Suprapubic skin (tissue), 4 donors: Measurements from ENCODE around the gene ACE. TPM values are rescaled to one million over a fixed set of nuclear protein-coding genes. Genes with fewer than 3 reads are reported as not detected.
"Not testable (repeated sequence)": the region's sequence is repeated elsewhere in the genome, so short reads cannot be mapped to it uniquely, and the experiment has no call there.

Experiments used
- DNase-seq, 2 donors: peaks; one replicate each; pipeline ENCODE4 v3.0.0-alpha.2; 2019; ENCODE audit warnings: low spot score in 2 of 2
- H3K27ac ChIP-seq: fragments of 200-600 bp; sonication (generic); one replicate; pipeline ENCODE4 v1.5.1; 2019
- H3K27me3 ChIP-seq: fragments of 200-600 bp; sonication (generic); one replicate; pipeline ENCODE4 v1.5.1; 2019
- H3K36me3 ChIP-seq: fragments of 200-600 bp; sonication (generic); one replicate; pipeline ENCODE4 v1.5.1; 2019
- H3K4me1 ChIP-seq: fragments of 200-600 bp; sonication (generic); one replicate; pipeline ENCODE4 v1.5.1; 2019
- H3K4me3 ChIP-seq: fragments of 200-600 bp; sonication (generic); one replicate; pipeline ENCODE4 v1.5.1; 2019; ENCODE audit warnings: mild to moderate bottlenecking
- H3K9me3 ChIP-seq: fragments of 200-600 bp; sonication (generic); one replicate; pipeline ENCODE4 v1.5.1; 2019
- CTCF ChIP-seq, 2 donors: fragments of 200-600 bp in 1 of 2; fragments of 450-650 bp in 1 of 2; sonication (generic) in 1 of 2; IDR thresholded peaks; one replicate each; pipeline ENCODE4 v1.5.1; 2016 to 2019; ENCODE audit warnings: antibody characterized with exemption in 2 of 2, mild to moderate bottlenecking in 1 of 2, moderate library complexity in 1 of 2
- EP300 ChIP-seq: sonication (generic); formaldehyde crosslinking; IDR thresholded peaks from one replicate; pipeline ENCODE4 v1.6.1; 2017; ENCODE audit warnings: antibody characterized with exemption
- POLR2A ChIP-seq, 2 donors: fragments of 450-650 bp; IDR thresholded peaks; one replicate each; pipeline ENCODE4 v1.6.1; 2017; ENCODE audit warnings: antibody characterized with exemption in 2 of 2, mild to moderate bottlenecking in 2 of 2, moderate library complexity in 2 of 2
- POLR2AphosphoS5 ChIP-seq, 3 donors: sonication (generic); formaldehyde crosslinking; IDR thresholded peaks; one replicate each; pipeline ENCODE4 v1.6.1; 2017; ENCODE audit warnings: antibody characterized with exemption in 3 of 3
- WGBS: methylation state at CpG from one replicate; pipeline ENCODE4 v1.1.5; 2018; 5-methylcytosine and 5-hydroxymethylcytosine counted together
- total RNA-seq, 4 donors: library from RNA; depleted of rRNA; stranded (reverse); fragments of >200 nt; gene quantifications; one replicate each; pipeline ENCODE4 v1.1.0, GENCODE V29; 2016

ACE gene
- total RNA-seq, 4 donors from 2014 or later, result 0.79 to 6.3 (median 4.0) TPM

DNA sequence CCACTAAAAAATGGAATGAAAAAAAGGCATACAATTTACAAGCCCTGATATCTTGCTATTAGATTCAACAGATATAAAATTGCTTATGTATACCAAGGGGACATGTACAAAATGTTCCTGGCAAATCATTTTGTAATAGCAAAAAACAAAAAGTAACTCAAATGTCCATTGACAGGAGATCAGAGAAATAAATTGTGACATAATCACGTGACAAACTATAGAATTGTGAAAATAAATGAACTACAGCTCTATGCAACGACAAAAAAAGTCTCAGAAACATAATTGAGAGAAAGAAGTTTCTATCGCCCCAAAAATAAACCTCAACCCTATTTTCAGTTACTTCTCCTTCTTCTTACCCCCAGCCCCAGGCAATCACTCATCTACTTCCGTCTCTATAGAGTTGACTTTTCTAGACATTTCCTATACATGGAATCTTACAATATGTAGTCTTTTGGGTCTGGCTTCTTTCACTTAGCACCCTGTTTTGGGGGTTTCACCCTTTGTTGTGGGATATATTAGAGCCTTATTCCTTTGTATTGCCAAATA, 12.1 kb upstream of the ACE start:
- Histone ChIP-seq H3K9me3 (no peaks in the 10 kb centered on the region), H3K4me1 (peaks cover 12% of the 10 kb centered on the region), H3K27me3 (no peaks in the 10 kb centered on the region), H3K27ac (no peak overlapping the region), H3K36me3 (no peaks in the 10 kb centered on the region), H3K4me3 (no peak overlapping the region)
- WGBS, result 74% methylated on average over 4 of the region's 4 CpGs
- TF ChIP-seq EP300, result no peak
- TF ChIP-seq CTCF (IDR thresholded peaks at IDR 0.05), result no peak
- TF ChIP-seq POLR2A (IDR thresholded peaks at IDR 0.05), result no peak
- no peak for TF ChIP-seq POLR2AphosphoS5 (IDR thresholded peaks at IDR 0.05)
- DNase-seq, result no peak

- not testable (repeated sequence) for H3K4me3 ChIP-seq, H3K27ac ChIP-seq, H3K9me3 ChIP-seq, H3K27me3 ChIP-seq, H3K36me3 ChIP-seq, DNase-seq, H3K4me1 ChIP-seq
- WGBS, result 90% methylated on average over 6 of the region's 6 CpGs
These were observed 8.8 kb upstream of the ACE start for GRCh38 chr17:63468099-63468498.

GRCh38 chr17:63474174-63474573, 2.7 kb upstream of the ACE start:
- Histone ChIP-seq H3K36me3 (no peaks in the 10 kb centered on the region), H3K4me1 (peaks cover 33% of the 10 kb centered on the region), H3K27me3 (peaks cover 22% of the 10 kb centered on the region), H3K27ac (no peak overlapping the region), H3K9me3 (no peaks in the 10 kb centered on the region), H3K4me3 (no peak overlapping the region)
- no peak for DNase-seq
- TF ChIP-seq EP300 (no peak), POLR2AphosphoS5 (IDR thresholded peaks at IDR 0.05) (no peak), CTCF (IDR thresholded peaks at IDR 0.05) (no peak), POLR2A (IDR thresholded peaks at IDR 0.05) (no peak)
- WGBS, result 35% methylated on average over 3 of the region's 3 CpGs

GRCh38 chr17:63474586-63475460, 2.0 kb upstream of the ACE start:
- Histone ChIP-seq H3K27ac (no peak overlapping the region), H3K4me1 (peaks cover 33% of the 10 kb centered on the region), H3K27me3 (peaks cover 22% of the 10 kb centered on the region), H3K9me3 (no peaks in the 10 kb centered on the region), H3K36me3 (no peaks in the 10 kb centered on the region), H3K4me3 (no peak overlapping the region)
- TF ChIP-seq POLR2A (IDR thresholded peaks at IDR 0.05) (no peak), EP300 (no peak), POLR2AphosphoS5 (IDR thresholded peaks at IDR 0.05) (no peak)
- 78% methylated on average over 5 of the region's 10 CpGs for WGBS
- no peak for DNase-seq

- Histone ChIP-seq H3K36me3 (no peaks in the 10 kb centered on the region), H3K4me1 (peaks cover 33% of the 10 kb centered on the region), H3K4me3 (peak overlapping the region; percentile 64), H3K9me3 (no peaks in the 10 kb centered on the region), H3K27ac (no peak overlapping the region), H3K27me3 (peaks cover 22% of the 10 kb centered on the region)
- 84% methylated on average over 20 of the region's 28 CpGs for WGBS
- DNase-seq, result no peak
- no peak for TF ChIP-seq EP300
- TF ChIP-seq POLR2A (IDR thresholded peaks at IDR 0.05), result no peak
- TF ChIP-seq CTCF (IDR thresholded peaks at IDR 0.05), result no peak
- TF ChIP-seq POLR2AphosphoS5 (IDR thresholded peaks at IDR 0.05), result no peak
These were observed 1.1 kb upstream of the ACE start for GRCh38 chr17:63475491-63476412.
